Measurements from ENCODE around the gene AMH.

DNA sequence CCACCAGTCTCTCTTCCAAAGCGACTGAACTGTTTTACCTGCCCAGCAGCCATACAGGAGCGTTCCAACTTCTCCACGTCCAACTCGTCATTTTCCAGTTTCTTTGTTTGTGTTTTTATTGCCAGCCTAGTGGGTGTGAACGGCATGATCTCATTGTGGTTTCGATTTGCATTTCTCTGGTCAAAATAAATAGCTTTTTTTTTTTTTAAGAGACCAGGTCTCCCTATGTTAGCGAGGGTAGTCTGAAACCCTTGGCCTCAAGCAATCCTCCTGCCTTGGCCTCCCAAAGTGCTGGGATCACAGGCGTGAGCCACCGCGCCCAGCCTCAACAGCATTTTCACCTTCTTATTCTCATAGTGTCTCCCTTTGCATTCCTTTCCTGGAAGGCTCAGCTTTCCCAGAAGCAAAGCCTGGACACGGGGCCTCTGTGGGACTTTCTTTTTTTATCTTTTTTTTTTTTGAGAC, 11.2 kb downstream of the AMH start:
- TF ChIP-seq, protein P1, sequence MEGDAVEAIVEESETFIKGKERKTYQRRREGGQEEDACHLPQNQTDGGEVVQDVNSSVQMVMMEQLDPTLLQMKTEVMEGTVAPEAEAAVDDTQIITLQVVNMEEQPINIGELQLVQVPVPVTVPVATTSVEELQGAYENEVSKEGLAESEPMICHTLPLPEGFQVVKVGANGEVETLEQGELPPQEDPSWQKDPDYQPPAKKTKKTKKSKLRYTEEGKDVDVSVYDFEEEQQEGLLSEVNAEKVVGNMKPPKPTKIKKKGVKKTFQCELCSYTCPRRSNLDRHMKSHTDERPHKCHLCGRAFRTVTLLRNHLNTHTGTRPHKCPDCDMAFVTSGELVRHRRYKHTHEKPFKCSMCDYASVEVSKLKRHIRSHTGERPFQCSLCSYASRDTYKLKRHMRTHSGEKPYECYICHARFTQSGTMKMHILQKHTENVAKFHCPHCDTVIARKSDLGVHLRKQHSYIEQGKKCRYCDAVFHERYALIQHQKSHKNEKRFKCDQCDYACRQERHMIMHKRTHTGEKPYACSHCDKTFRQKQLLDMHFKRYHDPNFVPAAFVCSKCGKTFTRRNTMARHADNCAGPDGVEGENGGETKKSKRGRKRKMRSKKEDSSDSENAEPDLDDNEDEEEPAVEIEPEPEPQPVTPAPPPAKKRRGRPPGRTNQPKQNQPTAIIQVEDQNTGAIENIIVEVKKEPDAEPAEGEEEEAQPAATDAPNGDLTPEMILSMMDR (IDR thresholded peaks at IDR 0.05): no peak
- TF ChIP-seq POLR2A (IDR thresholded peaks at IDR 0.05): no peak
